Pancreas (tissue), 10 donors: ENCODE data around the gene PLEKHA4. TPM values are rescaled to one million over a fixed set of nuclear protein-coding genes. Genes with fewer than 3 reads are reported as not detected.

Experiments
- ATAC-seq, 4 donors: fragments of 200-7000 bp; cut with Tn5 transposase; one replicate each; pipeline versions ENCODE4 v1.8.0 to v1.9.1; 2020; ENCODE audit warnings: mild to moderate bottlenecking in 4 of 4, moderate library complexity in 4 of 4
- DNase-seq, 6 donors: peaks; one replicate each; pipeline ENCODE4 v3.0.0-alpha.2; 2020
- FAIRE-seq: peaks from 2 replicates; lab custom pipeline; 2012; peaks lifted over from hg19 to GRCh38; lab: Jason Lieb, UNC
- H3K27ac ChIP-seq, 4 donors: fragments of 200-600 bp; sonication (generic); 1 replicate in 3 of 4; 2 replicates in 1 of 4; pipeline versions ENCODE4 v1.5.0 to v1.8.0; 2020
- H3K27me3 ChIP-seq, 4 donors: fragments of 200-600 bp; one replicate each; pipeline ENCODE4 v1.8.0; 2021
- H3K36me3 ChIP-seq, 3 donors: fragments of 200-600 bp; sonication (generic) in 1 of 3; one replicate each; pipeline versions ENCODE4 v1.5.0 to v1.8.0; 2020 to 2021
- H3K4me1 ChIP-seq, 3 donors: fragments of 200-600 bp; one replicate each; pipeline ENCODE4 v1.8.0; 2021
- H3K4me3 ChIP-seq, 4 donors: fragments of 200-600 bp; sonication (generic) in 2 of 4; one replicate each; pipeline versions ENCODE4 v1.5.0 to v1.8.0; 2020 to 2021
- H3K9me3 ChIP-seq, 4 donors: fragments of 200-600 bp; one replicate each; pipeline ENCODE4 v1.8.0; 2021
- CTCF ChIP-seq, 4 donors: fragments of 200-600 bp; sonication (generic) in 3 of 4; IDR thresholded peaks; one replicate each; pipeline versions ENCODE4 v1.5.0 to v1.8.0; 2021; ENCODE audit warnings: antibody characterized with exemption in 4 of 4
- WGBS, 2 donors: extraction: QIAGEN DNeasy Blood & Tissue Kit; methylation state at CpG; one replicate each; pipeline ENCODE4 v1.1.7; 2013; 5-methylcytosine and 5-hydroxymethylcytosine counted together
- intact Hi-C, 3 donors: fragments of 100-400 bp; cut with DNase I; formaldehyde crosslinking; loops; one replicate each; pipeline versions ENCODE4 v1.11.1 to v1.14.2; 2022
- polyA plus RNA-seq, 2 donors: library from polyadenylated mRNA; stranded (reverse); fragments of 200-250 nt; gene quantifications; one replicate each; pipeline ENCODE4 v1.2.3, GENCODE V29; 2013
- total RNA-seq, 6 donors: library from RNA; stranded (reverse); fragmentation: NEBNext Ultra II Directional in 4 of 6; extraction: Animal tissue kit (Norgen Biotek cat#: 25700) in 4 of 6; gene quantifications; one replicate each; pipeline versions ENCODE4 v1.2.1 to v1.2.4, GENCODE V29; 2021 to 2023
- donor health status: healthy with polysubstance abuse.
- donor health status: DM: no; HTN: no; CAD: no; lungs with moderate emphysema.
- donor health status: DM: no; HTN: no; CAD: no.
- donor health status: control.
- donor health status: control.
- donor health status: Bipolar disorder and iron deficiency.
- donor health status: DM: yes; HTN: yes; CAD: no.
- donor health status: DM: no; HTN: no; CAD: no.
- donor health status: DM: no; HTN: no; CAD: no.
- donor health status: DM: yes; HTN: yes; CAD: no.

The PLEKHA4 gene
- total and polyA plus RNA-seq, 8 donors: 5.9 to 28.3 (median 12.2) TPM

GRCh38 chr19:48833049-48833448 is 35.4 kb downstream of the PLEKHA4 start:
- ATAC-seq (no peak), DNase-seq (no peak), FAIRE-seq (no peak)
- H3K4me1 ChIP-seq: no peaks in the 10 kb centered on the region
- H3K4me3 ChIP-seq: no peak overlapping the region
- no peaks in the 10 kb centered on the region for H3K27me3 ChIP-seq
- TF ChIP-seq CTCF (IDR thresholded peaks at IDR 0.05): no peak
- intact Hi-C loops: loop anchor here in 1 of 3 donors (10.0 kb wide), 1 partner anchor 178 kb away; no protein-coding TSS in a partner anchor
- 75 to 94% methylated on average over 5 of the region's 5 CpGs for WGBS, 2 donors
- no peaks in the 10 kb centered on the region for H3K36me3 ChIP-seq
- no peak overlapping the region for H3K27ac ChIP-seq
- H3K9me3 ChIP-seq: no peaks in the 10 kb centered on the region

DNA sequence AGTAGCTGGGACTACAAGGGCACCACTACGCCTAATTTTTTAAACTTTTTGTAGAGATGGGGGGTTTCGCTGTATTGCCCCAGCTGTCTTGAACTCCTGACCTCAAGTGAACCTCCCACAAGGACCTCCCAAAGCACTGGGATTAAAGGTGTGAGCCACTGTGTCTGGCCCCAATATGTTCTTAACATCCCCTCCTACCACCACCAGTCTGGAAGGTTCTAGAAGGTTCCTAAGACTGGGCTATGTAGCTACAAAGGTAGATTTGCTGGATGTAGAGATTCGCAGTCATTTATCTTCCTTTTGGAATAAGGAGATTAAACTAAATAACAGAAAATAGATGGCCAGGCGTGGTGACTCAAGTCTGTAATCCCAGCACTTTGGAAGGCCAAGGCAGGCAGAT is 37.5 kb downstream of the PLEKHA4 start:
- FAIRE-seq: no peak
- intact Hi-C loops: loop anchor here in 1 of 3 donors (10.0 kb wide), 1 partner anchor 176 kb away; no protein-coding TSS in a partner anchor

GRCh38 chr19:48830088-48830487 is 38.3 kb downstream of the PLEKHA4 start:
- H3K36me3 ChIP-seq: no peaks in the 10 kb centered on the region
- no peaks in the 10 kb centered on the region for H3K9me3 ChIP-seq
- no peak for FAIRE-seq
- no peak overlapping the region for H3K4me3 ChIP-seq
- DNase-seq: no peak
- WGBS, 2 donors: 31 to 32% methylated on average over 9 of the region's 9 CpGs
- H3K4me1 ChIP-seq: no peaks in the 10 kb centered on the region
- no peak for TF ChIP-seq CTCF (IDR thresholded peaks at IDR 0.05)
- H3K27me3 ChIP-seq: no peaks in the 10 kb centered on the region
- intact Hi-C loops: loop anchor here in 1 of 3 donors (10.0 kb wide), 1 partner anchor 175 kb away; no protein-coding TSS in a partner anchor
- no peak overlapping the region for H3K27ac ChIP-seq
- ATAC-seq: no peak

More for the DNA sequence above, 37.5 kb downstream of the PLEKHA4 start:
- ATAC-seq: no peak
- DNase-seq: no peak
- Histone ChIP-seq H3K4me1 (no peaks in the 10 kb centered on the region), H3K27me3 (no peaks in the 10 kb centered on the region), H3K36me3 (no peaks in the 10 kb centered on the region), H3K27ac (no peak overlapping the region), H3K4me3 (no peak overlapping the region), H3K9me3 (no peaks in the 10 kb centered on the region)
- WGBS, 2 donors: 93 to 95% methylated on average over 4 of the region's 4 CpGs
- TF ChIP-seq CTCF (IDR thresholded peaks at IDR 0.05): no peak

GRCh38 chr19:48826606-48827020 is 41.8 kb downstream of the PLEKHA4 start:
- DNase-seq (peak; percentile 54 to 74 (median 66)), FAIRE-seq (no peak), ATAC-seq (peak; percentile 63 to 90 (median 80))
- 52 to 53% methylated on average over 7 to 8 of the region's 8 CpGs for WGBS, 2 donors
- no peaks in the 10 kb centered on the region for H3K4me1 ChIP-seq
- no peak overlapping the region for H3K27ac ChIP-seq
- no peaks in the 10 kb centered on the region for H3K27me3 ChIP-seq
- no peak for TF ChIP-seq CTCF (IDR thresholded peaks at IDR 0.05)
- H3K9me3 ChIP-seq: no peaks in the 10 kb centered on the region
- intact Hi-C loops: no loop called here
- no peaks in the 10 kb centered on the region for H3K36me3 ChIP-seq
- H3K4me3 ChIP-seq: no peak overlapping the region

DNA sequence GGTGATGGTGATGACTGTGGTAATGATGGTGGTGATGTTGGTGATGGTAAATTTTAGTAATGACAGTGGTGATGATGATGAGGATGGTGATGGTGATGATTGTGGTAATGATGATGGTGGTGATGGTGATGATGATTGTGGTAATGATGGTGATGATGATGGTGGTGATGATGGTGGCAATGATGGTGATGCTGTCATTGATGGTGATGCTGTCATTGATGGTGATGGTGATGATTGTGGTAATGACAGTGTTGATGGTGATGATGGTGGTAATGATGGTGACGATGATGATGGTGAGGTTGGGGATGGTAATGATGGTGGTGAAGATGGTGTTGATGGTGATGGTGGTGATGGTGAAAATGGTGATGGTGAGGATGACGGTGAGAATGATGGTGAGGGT is 45.9 kb downstream of the PLEKHA4 start:
- no peak for ATAC-seq
- intact Hi-C loops: no loop called here
- WGBS, 2 donors: 94 to 97% methylated on average over 2 of the region's 2 CpGs

More for the DNA sequence above, 45.9 kb downstream of the PLEKHA4 start:
- H3K9me3 ChIP-seq: no peaks in the 10 kb centered on the region
- H3K27ac ChIP-seq: no peak overlapping the region
- DNase-seq (no peak), FAIRE-seq (no peak)
- H3K4me1 ChIP-seq: peaks cover 10 to 17% (median 13%) of the 10 kb centered on the region in 3 donors
- no peaks in the 10 kb centered on the region for H3K27me3 ChIP-seq
- no peaks in the 10 kb centered on the region for H3K36me3 ChIP-seq
- no peak for TF ChIP-seq CTCF (IDR thresholded peaks at IDR 0.05)
- no peak overlapping the region for H3K4me3 ChIP-seq
